ENCODE measurements around the gene SLC30A4.
A peak's percentile ranks its signal among the peaks of the same experiment; 100 is the strongest.

SLC30A4 gene

DNA sequence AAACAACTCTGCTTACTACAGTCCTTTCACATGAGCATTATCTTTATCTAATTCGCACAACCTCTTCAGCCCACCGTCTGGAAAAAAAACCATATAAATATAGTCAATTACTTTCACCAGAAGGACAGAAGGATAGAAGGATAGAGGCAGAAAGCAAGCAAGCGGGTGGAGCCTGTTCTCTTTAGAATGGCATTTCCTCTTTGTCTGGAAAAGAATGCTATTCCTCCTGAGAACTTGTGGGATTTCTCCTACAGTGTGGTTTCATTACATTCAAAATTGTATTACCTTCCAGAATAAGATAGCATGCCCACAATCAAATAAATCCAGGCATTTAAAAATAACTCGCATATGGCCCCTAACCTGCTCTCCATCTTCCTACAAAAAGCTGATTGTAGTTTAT is 23.1 kb downstream of the SLC30A4 start:
- no peak for DNase-seq

DNA sequence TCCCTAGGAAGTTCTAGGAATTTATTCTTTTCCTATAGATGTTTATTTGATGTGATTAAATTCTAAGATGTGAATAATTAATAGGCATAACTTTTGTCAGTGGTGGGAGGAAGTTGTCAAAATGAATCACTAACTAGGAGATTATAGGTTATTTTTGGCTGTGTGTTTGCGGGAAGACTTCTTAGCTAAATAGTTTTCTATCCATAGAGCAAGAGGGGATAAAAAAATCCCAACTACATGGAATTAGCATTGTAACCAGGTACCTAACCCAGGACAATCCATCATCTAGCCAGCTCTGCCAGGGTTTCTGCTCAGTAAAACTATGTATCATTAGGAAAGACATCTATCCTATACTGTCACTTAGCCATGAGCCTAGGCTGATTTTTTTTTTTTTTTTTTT is 23.9 kb downstream of the SLC30A4 start:
- no peak for DNase-seq

DNA sequence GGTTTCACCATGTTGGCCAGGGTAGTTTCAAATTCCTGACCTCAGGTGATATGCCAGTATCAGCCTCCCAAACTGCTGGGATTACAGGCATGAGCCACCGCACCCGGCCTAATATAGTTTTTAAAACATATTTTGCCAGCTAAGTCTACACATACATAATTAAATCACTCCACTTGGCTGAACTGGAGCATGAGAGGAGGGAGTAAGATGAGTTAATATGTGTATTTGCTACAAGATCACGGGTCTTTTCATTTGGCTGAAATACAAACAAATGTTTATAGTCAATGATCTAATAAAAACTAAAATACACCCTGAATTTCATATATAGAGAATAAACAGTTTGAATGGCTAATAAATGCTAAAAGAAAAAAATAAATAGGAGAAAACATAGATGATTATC is 25.3 kb downstream of the SLC30A4 start:
- DNase-seq: no peak

DNA sequence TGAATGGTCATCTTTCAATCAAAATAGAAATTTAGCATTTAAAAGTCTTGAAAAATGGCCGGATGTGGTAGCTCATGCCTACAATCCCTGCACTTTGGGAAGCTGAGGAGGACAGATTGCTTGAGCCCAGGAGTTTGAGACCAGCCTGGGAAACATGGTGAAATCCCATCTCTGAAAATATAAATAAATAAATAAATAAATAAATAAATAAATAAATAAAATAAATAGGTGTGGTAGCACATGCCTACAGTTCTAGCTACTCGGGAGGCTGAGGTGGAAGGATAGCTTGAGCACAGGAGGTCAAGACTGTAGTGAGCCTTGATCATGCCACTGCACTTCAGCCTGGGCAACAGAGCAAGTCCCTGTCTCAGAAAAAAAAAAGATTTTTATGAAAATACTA is 25.9 kb downstream of the SLC30A4 start:
- no peak for DNase-seq

DNA sequence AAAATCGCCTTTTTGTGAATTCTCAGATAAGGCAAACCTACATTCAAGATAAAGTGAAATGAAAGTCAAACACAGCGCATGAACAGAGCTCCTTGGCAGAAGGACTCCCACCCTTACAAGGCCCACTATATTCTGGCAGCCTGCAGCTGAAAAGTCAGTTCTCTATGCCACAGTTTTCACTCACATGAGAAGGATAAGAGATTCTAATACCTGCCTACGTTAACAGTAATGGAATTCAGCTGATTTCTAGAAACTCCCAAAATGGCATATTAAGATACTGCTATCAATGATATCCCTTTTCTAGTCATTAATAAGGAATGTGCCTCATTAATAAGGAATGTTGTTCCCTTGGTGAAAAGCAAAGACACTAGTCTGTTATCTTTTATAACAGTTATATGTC is 27.0 kb downstream of the SLC30A4 start:
- no peak for DNase-seq

DNA sequence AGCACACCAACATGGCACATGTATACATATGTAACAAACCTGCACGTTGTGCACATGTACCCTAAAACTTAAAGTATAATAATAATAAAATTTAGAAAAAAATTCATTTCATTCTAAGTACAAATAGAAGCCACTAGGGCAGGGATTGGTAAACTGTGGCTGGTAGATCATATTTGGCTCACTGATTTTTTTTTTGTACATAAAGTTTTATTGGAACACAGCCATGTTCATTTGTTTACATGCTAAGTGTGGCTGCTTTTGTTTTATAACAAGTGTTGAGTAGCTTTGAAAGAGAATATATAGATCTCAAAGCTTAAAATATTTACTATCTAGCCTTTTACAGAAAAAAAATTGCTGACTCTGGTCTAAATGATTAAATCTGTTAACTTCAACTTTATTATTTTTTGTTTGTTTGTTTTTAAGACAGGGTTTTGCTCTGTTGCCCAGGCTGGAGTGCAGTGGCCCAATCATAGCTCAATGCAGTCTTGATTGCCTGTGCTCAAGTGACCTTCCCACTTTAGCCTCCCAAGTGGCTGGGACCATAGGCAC is 32.8 kb downstream of the SLC30A4 start:
- DNase-seq: no peak

DNA sequence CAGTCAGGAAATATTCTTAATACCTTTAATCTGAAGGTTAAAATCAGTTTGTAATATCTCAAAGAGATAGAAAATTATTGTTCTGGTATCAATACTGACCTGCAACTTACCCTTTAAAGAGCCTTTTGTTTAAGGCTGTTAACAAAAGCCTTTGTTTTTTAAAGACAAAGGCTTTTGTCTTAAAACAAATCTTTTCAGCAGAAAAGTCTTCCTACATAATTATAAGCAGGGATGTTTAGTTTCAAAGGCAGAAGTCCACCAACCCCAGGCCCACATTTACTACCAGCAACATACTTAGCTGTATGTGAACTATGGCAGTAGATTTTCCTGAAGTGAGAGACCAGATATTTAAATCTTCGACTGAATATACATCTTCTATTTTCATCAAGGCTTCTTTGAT is 36.2 kb downstream of the SLC30A4 start:
- peak in 1 of 2 donors; percentile 43 for DNase-seq

DNA sequence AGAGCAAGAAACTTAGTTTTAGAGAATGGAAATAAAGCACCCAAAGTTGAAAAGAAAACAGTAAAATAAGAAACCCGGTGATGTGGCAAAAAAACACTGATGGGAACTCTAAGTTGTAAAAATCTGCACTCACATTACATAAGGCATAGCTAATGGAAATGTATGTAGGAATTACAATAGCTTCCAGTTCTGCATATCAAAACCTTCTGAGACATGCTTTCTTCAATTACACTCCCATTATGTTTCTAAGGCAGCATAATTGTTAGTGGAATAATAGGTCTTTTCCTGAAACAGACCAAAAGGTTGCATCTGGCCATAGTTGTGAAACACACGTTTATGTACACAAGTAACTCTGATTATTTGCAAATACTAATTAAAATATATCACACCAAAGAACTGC is 41.4 kb downstream of the SLC30A4 start:
- no peak for DNase-seq

DNA sequence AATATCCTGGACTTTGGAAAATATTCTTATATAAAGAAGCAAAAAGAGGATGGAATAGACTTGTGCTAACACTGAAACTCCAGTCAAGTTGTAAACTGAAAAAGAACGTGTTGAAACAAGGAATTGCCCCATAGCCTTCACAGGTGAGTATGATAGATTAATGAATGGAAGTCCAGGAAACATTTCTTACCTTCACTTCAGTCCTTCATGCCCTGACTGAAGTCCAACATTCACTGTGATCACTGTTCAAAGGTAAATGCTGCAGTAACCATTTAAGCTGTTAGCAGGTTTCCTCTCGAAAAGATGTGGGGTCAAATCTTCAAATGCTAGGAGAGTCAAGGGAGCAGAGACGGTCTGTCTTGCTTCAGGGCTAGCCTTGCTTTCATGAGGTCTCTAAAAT is 46.1 kb downstream of the SLC30A4 start:
- no peak for DNase-seq

DNA sequence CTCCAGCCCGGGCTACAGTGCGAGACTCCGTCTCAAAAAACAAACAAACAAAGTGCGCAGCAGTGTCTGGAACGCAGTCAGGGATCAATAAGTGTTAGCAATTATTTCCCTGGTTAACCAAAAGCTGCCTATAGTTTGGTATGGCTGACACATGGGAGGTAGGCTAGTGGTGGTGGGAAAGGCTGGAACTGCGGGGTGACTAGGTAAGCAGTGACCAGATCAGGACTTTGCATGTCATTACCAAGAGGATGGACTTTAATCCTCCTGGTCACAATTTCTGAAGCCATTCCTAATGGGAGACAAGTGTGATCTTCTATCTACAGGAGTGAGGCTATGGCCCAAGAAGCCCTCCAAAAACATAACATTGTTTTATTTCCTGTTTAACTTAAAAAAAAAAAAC is 47.8 kb downstream of the SLC30A4 start:
- no peak for DNase-seq

DNA sequence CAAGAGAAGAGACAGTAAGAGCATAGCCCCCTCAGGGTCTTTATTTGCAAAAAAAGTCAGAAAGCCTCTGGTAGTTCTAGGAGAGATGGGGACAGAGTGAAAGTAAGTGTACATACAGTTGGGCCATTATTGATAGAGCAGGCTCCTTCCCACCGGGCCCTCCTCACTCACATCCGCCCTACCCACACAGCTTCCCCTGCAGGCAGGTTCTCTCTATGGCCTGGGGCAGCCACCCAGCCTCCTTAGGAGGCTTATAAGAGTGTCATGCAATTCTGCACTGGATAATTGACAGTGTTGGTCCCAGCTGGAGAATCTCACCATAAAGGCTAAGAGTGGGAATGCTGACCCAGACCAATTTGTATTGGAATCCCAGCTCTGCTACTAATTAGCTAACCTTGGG is 49.5 kb downstream of the SLC30A4 start:
- DNase-seq: no peak

DNA sequence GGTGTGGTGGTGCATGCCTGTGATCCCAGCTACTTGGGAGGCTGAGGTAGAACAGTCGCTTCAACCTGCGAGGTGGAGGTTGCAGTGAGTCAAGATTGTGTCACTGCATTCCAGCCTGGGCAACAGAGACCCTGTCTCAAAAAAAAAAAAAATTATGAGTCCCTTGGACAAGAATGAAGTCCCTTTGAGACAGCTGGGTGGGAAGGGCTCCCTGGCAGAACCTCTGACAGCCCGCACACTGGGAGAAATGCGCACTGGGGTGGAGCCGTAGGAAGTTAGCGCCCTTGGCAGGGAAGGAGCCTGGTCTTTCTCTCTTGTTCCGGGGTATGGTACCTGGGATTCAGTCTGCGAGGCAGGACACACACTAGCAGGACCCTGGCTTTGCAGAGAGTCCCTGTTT is 51.4 kb downstream of the SLC30A4 start:
- DNase-seq: no peak

DNA sequence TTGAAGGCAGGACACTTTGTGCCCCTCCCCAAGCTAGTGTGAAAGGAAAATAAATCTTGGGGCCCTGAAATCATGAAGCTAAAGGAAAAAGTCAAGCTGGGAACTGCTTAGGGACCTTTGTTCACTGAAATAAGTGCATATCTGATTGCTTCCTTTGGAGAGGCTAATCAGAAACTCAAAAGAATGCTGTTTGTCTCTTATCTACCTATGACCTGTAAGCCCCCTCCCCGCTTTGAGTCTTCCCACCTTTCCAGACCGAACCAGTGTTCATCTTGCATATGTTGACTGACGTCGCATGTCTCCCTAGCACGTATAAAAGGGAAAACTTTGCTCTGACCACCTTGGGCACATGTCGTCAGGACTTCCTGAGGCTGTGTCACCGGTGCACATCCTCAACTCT is 53.1 kb downstream of the SLC30A4 start:
- no peak for DNase-seq

DNA sequence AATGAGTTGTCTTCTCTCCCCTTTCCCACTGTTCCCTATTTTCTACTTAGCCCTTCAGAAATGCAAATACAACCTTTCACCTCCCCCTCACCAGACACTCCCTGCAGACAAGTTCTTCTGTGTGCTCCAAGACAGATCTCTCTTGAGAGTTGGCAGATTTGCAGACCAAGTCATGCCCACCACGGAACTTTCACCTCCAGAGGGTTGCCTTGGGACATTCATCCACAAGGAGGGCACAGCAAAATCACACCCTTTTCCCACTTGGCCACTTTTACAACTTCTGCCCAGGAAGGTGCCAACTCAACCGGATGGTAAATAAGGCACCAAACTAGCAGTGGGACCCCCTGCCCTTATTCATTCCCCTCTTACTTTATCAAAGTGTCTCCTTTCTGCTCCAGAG is 53.5 kb downstream of the SLC30A4 start:
- no peak for DNase-seq

DNA sequence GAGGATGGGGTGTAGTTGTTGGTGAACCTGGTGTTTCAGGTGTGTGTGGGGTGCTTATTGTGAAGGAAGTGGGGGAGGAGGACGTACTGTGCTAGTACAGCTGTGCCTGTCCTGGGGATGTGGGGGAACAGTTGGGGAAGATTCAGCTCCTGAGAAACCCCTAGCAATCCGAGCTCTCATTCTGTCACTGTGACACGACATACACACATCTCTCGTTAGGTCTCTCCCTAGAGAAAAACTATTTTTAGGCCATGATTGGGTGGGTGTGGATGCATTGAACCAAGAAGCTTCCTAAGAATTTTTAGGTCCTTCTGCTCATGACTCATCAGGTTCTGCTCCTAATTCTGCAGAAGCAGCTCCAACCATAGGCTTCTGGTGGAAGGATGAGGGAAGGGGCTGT is 54.3 kb downstream of the SLC30A4 start:
- no peak for DNase-seq

DNA sequence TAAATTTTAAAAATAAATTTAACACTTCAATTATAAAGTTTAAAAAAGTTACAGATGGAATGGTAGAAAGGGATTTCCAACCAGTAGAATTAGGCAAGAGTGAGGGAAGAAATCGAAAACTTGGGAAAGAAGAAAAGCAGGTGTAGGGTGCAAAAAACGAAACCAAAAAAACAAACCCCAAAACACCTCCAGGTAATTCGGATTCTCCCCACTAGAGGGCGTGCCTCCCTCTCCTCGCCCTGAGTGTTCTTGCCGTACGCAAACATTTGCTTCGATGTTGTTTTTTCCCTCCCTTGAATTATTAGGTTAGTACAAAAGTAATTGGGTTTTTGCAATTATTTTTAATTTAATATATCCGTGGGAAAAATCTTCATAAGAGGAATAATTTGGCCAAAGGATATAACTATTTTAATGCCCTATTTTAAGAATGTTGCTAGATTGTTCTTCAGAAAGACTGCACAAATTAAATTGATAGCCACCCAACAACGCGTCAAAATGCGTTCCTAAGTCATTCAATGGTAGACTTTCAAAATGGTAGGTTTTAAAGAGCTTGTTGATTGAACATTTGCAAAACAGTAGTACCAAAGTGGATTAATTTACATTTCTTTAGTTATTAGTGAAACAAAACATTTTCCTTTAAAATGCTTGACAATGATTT is 63.7 kb downstream of the SLC30A4 start:
- peak; percentile 57 to 61 for DNase-seq

DNA sequence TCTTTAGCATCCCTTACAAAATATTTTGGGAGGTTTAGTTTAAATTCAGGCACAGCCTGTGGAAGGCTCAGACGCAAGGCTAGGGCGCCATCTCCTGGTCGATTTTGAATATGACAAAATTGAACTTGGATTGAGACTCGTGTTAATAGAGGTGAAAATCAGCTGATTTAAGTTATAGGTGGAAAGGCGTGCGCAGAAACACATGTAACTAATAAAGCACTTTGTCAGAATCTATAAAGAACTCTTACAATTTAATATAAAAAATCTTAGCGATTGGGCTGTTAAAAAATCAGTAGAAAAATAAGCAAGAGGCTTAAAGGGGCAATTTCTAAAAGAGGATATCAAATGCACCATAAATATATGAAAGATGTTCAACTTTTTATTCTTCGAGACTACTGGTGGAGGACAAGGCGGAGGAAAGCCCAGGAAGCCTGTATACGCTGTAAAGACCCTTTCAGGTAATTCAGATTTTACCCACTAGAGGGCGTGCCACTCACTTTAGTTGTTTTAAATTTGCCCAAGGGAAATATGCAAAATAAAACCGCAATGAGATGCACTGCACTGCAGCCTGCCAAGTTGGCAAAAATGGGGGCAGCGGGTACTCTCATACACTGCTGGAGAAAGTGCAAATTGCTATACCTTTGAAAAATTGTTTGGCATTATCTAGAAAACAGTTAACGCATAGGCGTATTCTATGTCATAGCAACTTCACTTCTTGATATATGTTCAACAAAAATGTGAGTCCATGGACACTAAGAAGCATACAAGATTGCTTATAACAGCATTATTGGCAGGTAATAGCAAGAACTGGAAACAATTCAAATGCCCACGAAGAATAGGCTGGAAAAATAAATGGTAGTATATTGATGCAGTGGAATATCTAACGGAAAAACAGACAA is 64.7 kb downstream of the SLC30A4 start:
- peak; percentile 68 to 77 for DNase-seq

DNA sequence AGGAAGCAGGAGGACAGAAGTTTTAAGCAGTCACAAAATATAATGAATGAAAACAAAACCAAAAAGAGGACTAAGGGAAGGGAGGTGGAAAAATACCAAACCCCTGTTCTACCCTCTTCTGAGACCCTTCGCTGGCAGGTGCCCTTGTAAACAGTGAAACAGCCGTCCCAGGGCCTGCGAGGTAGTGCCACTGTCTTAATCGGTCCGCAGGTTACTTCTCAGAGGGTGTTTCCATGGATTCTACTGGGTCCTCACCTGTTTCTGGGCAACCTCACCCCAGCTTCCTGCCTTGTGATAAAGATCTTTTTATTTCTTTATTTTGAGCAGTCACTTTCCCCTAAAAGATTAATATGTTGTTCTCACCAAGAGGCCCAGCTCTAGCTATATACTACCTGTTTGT is 65.3 kb downstream of the SLC30A4 start:
- no peak for DNase-seq

DNA sequence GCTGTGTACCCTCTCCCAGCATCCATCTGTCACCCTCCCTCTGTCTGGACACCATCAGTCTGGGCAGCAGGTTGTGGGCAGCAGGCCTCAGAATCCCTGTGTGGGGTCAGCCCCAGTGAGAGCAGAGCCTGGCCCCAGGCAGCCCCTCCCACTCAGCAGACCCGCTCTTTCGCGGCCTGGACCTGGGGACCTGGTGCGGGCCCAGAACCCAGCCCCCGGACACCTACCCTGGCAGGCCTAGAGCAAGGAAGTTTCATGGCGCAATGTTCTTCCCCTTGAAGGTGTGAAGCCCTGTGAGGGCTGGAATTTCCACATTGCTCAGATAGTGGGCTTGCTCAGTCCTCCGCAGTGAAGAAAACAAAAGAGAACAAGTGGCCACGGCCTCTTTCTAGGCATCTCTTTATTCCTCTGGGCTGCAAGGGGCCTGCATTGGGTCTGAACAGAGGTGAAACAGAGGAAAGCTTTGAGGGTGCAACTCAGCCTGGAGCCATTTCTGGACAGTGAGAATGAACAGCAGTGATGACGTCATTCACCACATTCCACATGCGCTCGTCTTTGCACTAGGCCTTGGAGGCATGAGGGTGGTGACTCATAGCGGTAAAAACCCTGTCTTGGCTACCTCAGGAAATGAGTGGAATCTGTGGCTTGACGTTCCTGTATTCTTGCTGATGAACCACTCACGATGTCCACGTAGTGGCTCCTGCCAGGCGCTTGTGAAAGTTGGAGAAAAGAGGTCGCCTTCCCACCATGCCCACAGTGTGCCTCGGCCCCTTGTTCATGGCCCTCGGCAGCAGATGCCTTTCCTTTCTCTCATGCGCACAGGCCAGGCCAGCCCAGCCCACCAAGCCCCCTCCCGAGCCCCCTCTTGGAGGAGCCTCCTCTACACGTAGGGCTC is 66.1 kb downstream of the SLC30A4 start:
- DNase-seq: no peak

DNA sequence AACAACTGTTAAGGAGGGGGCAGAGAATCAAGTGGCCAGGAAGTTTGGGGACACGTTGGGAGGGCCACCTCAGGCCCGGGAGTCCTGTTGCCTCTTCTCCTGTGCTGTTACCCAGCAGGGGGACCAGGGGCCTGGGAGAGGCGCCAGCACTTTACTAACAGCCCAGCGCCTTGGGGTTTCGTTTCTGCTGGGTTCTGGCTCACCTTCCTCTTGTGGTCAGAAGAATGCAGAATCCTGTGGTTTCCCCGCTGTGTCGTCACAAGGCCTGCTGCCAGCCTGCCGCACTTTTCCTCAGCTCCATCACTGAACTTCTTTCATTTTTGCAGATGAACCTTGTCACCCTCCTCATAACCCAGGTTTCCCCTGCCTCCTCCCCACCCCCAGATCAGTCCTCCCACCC is 67.7 kb downstream of the SLC30A4 start:
- peak in 1 of 2 donors; percentile 19 for DNase-seq

DNA sequence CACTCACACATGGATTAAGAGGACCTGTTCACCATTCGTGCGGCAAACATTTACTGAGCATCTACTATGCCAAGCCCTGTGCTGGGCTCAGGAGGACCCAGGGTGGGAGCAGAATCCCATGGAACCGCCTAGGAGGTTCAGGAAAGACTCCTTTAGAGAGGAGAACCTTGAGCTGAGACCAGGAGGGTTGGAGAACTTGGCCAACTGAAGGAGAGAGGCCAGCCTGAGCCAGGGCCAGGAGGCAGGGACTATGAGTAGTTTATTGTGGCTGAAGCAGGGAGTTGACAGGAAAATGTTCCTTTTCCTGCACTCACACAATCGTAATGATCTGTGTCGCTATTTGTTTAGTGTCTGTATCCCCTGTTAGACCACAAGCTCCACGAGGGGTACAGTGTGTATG is 71.3 kb downstream of the SLC30A4 start:
- no peak for DNase-seq

DNA sequence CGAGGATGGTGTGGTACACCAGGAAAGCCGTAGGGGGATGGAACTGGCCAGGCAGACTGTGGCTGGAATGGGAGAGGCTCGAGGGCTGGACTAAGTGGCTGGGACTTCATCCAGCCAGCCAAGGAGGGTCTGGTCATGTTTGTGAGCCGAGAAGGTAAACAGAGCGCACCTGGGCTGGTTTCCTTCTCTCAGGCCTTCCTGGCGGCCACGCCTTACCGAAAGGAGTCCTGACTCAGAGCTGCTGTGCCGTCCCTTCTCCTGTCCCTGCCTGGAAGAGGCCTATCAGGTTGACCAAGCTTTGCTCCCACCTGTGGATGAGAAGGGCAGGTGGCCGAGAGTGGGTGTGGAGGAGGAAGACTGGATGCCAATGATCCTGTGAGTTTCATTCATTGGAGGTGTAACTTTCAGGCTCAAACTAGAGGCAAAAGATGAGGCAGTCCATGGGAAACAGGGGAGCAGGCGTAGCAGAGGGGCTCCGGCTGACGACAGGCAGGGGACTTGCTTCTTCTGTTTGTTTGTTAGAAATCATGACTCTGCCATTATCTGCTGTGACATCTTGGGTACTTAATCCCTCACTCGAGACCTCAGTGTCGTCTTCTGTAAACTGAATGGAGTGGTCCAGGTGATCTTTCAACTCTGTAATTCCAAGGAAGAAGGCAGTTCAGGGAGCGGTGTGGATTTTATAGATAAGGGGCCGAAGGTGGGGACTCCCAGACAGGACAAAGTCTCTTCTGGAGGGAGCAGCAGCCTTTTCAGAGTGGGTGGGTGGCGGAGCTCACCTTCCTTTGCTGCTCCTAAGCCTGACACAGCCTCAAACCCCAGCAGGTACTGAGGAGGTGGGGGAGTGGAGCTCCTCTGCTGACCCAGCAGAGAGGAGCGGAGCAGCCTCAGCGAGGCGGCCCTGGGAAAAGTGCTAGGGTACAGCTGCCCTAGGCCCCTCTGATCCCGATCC is 72.4 kb downstream of the SLC30A4 start:
- no peak for DNase-seq
